Calu3 (cell line): ENCODE data around the gene RIN1. TPM values are rescaled to one million over a fixed set of nuclear protein-coding genes. Genes with fewer than 3 reads are reported as not detected.

Experiments used
- BruUV-seq: library from RNA; stranded (reverse); fragments of 400-500 nt; replicated peaks from 2 replicates; lab custom pipeline; 2021; lab: Mats Ljungman, UMichigan
- CTCF ChIA-PET: fragments of 300-600 bp; sonication (Branson Sonifier 250); formaldehyde crosslinking; loops from one replicate; lab custom pipeline; 2022; ENCODE audit warnings: antibody characterized with exemption; lab: Charles Lee
- DNase-seq: peaks from one replicate; pipeline ENCODE4 v3.0.0; 2022
- H3K27ac Mint-ChIP-seq: one replicate; pipeline ENCODE4 v1.8.0; 2022; ENCODE audit warnings: mixed read lengths; ENCODE audit not compliant: unreplicated experiment
- H3K27me3 Mint-ChIP-seq: one replicate; pipeline ENCODE4 v1.8.0; 2022; ENCODE audit warnings: mixed read lengths; ENCODE audit not compliant: unreplicated experiment
- H3K36me3 Mint-ChIP-seq: one replicate; pipeline ENCODE4 v1.8.0; 2022; ENCODE audit warnings: mild to moderate bottlenecking, moderate library complexity, mixed read lengths; ENCODE audit not compliant: insufficient read depth, unreplicated experiment
- H3K4me1 Mint-ChIP-seq: one replicate; pipeline ENCODE4 v1.8.0; 2022; ENCODE audit warnings: mild to moderate bottlenecking, low read depth, mixed read lengths; ENCODE audit not compliant: unreplicated experiment
- H3K4me3 Mint-ChIP-seq: one replicate; pipeline ENCODE4 v1.8.0; 2022; ENCODE audit warnings: mild to moderate bottlenecking, low read depth, moderate library complexity, mixed read lengths; ENCODE audit not compliant: unreplicated experiment
- H3K9me3 Mint-ChIP-seq: one replicate; pipeline ENCODE4 v1.8.0; 2022; ENCODE audit warnings: low read depth, mixed read lengths; ENCODE audit not compliant: unreplicated experiment
- intact Hi-C: fragments of 100-400 bp; cut with micrococcal nuclease; formaldehyde crosslinking; loops from one replicate; pipeline ENCODE4 v1.10.0; 2022; ENCODE audit not compliant: unreplicated experiment
- total RNA-seq: library from RNA; stranded (reverse); gene quantifications from 2 replicates; pipeline ENCODE4 v1.2.3, GENCODE V29; 2022
- TF ChIP-seq, protein P1 (sequence below): fragments of 200-600 bp; IDR thresholded peaks from one replicate; pipeline ENCODE4 v1.8.0; 2022; ENCODE audit warnings: antibody characterized with exemption; ENCODE audit not compliant: unreplicated experiment

Gene RIN1
- total RNA-seq, 1 experiment from 2014 or later, result 17.6 TPM

DNA sequence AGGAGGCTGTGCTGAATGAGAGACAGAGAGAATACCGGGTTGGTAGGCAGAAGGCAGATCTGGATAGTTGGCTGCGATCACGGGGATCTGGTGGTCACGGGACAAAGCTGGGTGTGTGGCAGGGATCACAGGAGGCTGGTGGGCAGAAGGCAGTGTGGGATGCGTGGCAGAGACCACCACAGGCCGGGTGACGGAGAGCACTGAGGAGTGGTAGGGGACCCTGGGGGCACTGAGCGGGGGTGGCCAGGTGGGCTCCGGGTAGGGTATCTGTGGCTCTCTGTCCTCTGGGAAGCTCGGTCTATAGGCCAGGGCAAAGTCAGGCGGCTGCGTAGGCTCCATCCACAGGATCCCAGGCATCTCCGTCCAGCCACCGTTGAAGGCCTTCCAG, 20.7 kb downstream of the RIN1 start:
- Mint-ChIP-seq H3K27me3 (peaks cover 45% of the 10 kb centered on the region), H3K4me1 (peaks cover 9% of the 10 kb centered on the region), H3K27ac (no peak overlapping the region), H3K36me3 (peaks cover 24% of the 10 kb centered on the region), H3K9me3 (peaks cover 6% of the 10 kb centered on the region), H3K4me3 (no peak overlapping the region)
- TF ChIP-seq, protein P1, sequence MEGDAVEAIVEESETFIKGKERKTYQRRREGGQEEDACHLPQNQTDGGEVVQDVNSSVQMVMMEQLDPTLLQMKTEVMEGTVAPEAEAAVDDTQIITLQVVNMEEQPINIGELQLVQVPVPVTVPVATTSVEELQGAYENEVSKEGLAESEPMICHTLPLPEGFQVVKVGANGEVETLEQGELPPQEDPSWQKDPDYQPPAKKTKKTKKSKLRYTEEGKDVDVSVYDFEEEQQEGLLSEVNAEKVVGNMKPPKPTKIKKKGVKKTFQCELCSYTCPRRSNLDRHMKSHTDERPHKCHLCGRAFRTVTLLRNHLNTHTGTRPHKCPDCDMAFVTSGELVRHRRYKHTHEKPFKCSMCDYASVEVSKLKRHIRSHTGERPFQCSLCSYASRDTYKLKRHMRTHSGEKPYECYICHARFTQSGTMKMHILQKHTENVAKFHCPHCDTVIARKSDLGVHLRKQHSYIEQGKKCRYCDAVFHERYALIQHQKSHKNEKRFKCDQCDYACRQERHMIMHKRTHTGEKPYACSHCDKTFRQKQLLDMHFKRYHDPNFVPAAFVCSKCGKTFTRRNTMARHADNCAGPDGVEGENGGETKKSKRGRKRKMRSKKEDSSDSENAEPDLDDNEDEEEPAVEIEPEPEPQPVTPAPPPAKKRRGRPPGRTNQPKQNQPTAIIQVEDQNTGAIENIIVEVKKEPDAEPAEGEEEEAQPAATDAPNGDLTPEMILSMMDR, result no peak
- CTCF ChIA-PET, result no interaction called here
- intact Hi-C loops, result no loop called here
- no peak for DNase-seq
- no TSS peak for BruUV-seq

DNA sequence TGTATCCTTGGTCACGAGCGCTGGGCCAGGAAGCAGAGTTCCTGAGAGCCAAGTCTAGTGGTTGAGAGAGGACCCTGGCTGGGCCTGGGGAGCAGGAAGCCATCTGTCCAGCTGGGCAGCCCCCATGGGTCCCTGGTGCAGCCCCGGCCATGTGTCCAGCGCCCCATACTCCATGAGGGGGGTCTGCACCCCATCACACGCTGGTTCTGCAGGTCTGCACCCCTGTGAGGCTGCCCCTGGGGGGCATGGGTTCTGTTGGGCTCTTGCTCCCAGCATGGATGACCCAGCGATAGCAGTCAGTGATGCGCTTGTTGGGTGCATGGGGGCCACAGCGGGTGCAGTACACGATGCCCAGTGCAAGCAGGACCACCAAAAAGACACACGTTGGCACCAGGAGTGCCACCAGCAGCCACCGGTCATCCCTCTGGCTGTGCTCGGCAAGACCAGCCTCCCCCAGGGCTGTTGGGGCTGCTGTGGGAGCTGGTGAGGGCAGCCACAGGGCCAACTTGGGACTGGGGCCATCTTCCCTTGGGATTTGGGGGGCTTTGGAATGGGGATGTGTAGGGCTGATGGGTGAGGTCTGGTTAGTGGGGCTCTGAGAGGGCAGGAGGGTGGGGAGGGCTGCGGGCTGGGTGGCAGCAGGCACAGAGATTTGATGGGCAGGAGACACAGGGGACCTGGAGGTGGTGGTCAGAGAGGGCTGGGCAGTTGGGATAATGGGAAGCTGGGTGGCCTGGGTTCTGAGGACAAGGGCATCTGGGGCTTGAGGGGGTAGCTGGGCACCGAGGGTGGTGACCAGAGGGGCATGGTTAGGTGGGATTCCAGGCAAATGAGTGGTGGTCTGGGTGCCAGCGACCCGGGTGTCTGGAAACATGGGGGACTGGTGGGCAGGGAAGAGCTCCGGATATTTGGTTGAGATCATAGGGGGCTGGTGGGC, 21.4 kb downstream of the RIN1 start:
- DNase-seq, result no peak
- Mint-ChIP-seq H3K27me3 (peaks cover 44% of the 10 kb centered on the region), H3K36me3 (peaks cover 24% of the 10 kb centered on the region), H3K27ac (no peak overlapping the region), H3K4me1 (peaks cover 9% of the 10 kb centered on the region), H3K4me3 (no peak overlapping the region), H3K9me3 (peaks cover 6% of the 10 kb centered on the region)
- CTCF ChIA-PET, result interaction anchor here (0.6 to 0.7 kb wide), 2 partner anchors 30 to 81 kb away, joined by 3 read pairs; no protein-coding TSS in a partner anchor
- intact Hi-C loops, result no loop called here
- TF ChIP-seq, protein P1, result no peak
- no TSS peak for BruUV-seq

DNA sequence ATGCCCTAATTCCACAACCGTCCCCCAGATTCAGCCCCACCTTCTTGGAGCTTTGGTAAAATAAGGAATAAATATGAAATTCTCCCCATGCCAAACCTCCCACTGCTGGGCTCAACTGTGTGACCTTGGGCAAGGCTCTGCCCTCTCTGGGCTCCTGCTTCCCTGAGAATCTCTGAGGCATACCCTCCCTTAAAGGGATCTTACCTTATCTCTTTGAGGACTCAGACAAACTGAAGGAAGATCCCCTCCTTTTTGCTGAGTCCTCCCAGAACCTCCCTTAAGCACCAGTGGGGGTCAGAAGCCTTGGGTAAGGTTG, 22.1 kb downstream of the RIN1 start:
- peak overlapping the region; percentile 36 for H3K27ac Mint-ChIP-seq
- intact Hi-C loops, result no loop called here
- BruUV-seq, result no TSS peak

DNA sequence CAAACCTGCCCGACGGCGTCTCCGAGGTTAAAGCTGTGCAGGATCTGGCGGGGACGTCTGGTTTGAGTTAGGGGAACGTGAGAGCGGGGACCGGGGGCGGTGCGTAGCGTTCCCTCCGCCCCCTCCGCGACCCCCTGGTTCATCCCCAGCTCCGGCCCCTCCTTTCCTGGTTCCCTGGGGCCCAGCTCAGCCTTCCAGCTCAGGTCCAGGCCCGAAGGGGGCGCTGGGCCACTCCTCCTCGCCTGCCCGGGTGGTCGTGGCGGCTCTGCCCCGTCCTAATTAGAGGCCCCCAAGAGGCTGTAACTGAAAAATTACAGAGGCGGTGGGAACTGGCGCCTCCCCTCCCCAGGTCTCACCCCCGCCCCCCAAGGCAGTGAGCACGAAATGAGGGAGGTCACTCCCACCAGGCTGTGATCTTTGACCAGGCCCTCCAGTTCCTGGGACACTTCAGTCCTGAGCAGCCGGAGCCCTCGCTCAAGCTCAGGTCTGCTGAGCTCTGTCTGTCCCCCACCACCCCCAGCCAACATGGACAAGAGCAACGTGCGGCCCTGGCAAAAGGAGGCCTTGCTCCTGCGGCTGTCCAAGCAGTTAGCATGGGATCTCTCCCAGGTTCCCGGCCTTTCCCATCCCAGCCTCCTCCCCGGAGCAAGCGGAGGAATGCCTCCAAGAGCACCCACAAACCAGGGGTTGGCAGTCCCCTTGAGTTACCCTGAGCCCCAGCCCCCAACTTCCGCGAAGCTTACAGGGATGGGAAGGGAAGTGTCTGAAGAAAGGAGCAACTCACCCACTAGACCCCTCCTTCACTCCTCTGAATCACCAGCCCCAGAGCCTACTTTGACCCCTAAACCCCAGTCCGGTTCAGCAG, 22.7 kb downstream of the RIN1 start:
- Mint-ChIP-seq H3K27me3 (peaks cover 41% of the 10 kb centered on the region), H3K36me3 (peaks cover 24% of the 10 kb centered on the region), H3K27ac (peak overlapping the region; percentile 36), H3K9me3 (no peaks in the 10 kb centered on the region), H3K4me1 (peaks cover 9% of the 10 kb centered on the region), H3K4me3 (peak overlapping the region; percentile 90)
- intact Hi-C loops, result no loop called here
- no TSS peak for BruUV-seq
- TF ChIP-seq, protein P1, result no peak
- CTCF ChIA-PET, result interaction anchor here (0.7 to 3.3 kb wide), 13 partner anchors 11 to 125 kb away, joined by 3 to 32 read pairs (median 5); partner anchors contain the start of genes BRMS1, MRPL11, RAB1B and RIN1
- no peak for DNase-seq

More for the DNA sequence above, 22.1 kb downstream of the RIN1 start:
- Mint-ChIP-seq H3K9me3 (peaks cover 4% of the 10 kb centered on the region), H3K4me1 (peaks cover 9% of the 10 kb centered on the region), H3K4me3 (peak overlapping the region; percentile 90), H3K36me3 (peaks cover 24% of the 10 kb centered on the region), H3K27me3 (peaks cover 44% of the 10 kb centered on the region)
- TF ChIP-seq, protein P1, result no peak
- CTCF ChIA-PET, result interaction anchor here (3.3 kb wide), 1 partner anchor 22 kb away, joined by 32 read pairs; the partner anchor contains the start of gene RIN1
- no peak for DNase-seq
